ENCODE data around the gene CNGA2. TPM values are rescaled to one million over a fixed set of nuclear protein-coding genes. Genes with fewer than 3 reads are reported as not detected.

Gene CNGA2
- total RNA-seq, 1 experiment from 2014 or later = not detected

DNA sequence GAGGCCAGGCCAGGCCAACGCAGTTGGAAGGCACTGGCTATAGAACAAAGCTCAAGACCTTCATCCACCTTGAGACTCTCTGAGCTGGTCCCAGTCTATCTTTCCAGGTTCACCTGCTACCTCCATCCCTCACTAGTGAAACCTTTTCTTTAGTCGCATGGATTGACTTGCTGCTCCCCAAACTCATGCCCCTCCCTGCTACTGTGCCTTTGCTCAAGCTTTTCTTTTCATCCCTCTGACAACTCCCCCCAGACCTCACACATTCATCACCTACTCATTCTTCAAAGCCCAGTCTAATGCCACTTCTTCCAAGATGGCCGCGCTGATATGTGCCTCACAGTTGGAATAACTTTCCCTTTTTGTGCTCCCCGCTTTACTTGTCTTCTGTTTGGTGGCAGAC lies 58.0 kb downstream of the CNGA2 start:
- intact Hi-C loops (cut with micrococcal nuclease) = no loop called here
- no peak overlapping the region for H3K4me3 ChIP-seq (replicated peaks in 1 of 2; ENCODE audit: low read depth in 1 of 2, low read length in 2 of 2)
- H3K9me3 ChIP-seq (ENCODE audit: control insufficient read depth in 1 of 2, insufficient read depth in 1 of 2, low read depth in 1 of 2, low read length in 2 of 2) = no peaks in the 10 kb centered on the region
- CTCF ChIA-PET = no interaction called here
- H3K9ac ChIP-seq (ENCODE audit: low read length) = no peak overlapping the region
- no TSS peak for BruUV-seq (replicated peaks)
- no peak for ATAC-seq
- H3K36me3 ChIP-seq (ENCODE audit: control insufficient read depth in 1 of 2, insufficient read depth in 2 of 2, low read length in 2 of 2) = no peaks in the 10 kb centered on the region
- RAD21 ChIA-PET (ENCODE audit: low non-redundant PET in 1 of 2, low total read pairs in 2 of 2, uncharacterized antibody in 2 of 2, unreplicated experiment in 2 of 2) = no interaction called here
- DNase-seq (ENCODE audit: low read depth, low spot score) = no peak
- H3K79me2 ChIP-seq (ENCODE audit: insufficient read depth, low read length) = no peaks in the 10 kb centered on the region
- H3K27ac ChIP-seq (ENCODE audit: low read depth, low read length) = no peak overlapping the region
- no peak for TF ChIP-seq POLR2A (IDR thresholded peaks at IDR 0.05; ENCODE audit: borderline replicate concordance, extremely low read depth, insufficient read depth, insufficient read length)
- no peak for TF ChIP-seq CEBPB (IDR thresholded peaks at IDR 0.05; ENCODE audit: low read depth)
- no peak for TF ChIP-seq JUND (IDR thresholded peaks at IDR 0.05)
- TF ChIP-seq SRF (IDR thresholded peaks at IDR 0.05; ENCODE audit: low read depth) = no peak
- no peak for TF ChIP-seq POLR2AphosphoS5 (IDR thresholded peaks at IDR 0.05; ENCODE audit: low read depth, low read length)
- TF ChIP-seq ELF1 (IDR thresholded peaks at IDR 0.05; ENCODE audit: borderline replicate concordance, low read depth) = no peak
- TF ChIP-seq TCF7L2 (IDR thresholded peaks at IDR 0.05; ENCODE audit: borderline replicate concordance, extremely low read depth, insufficient read depth, insufficient read length) = no peak
- no peak for TF ChIP-seq ZBTB33 (IDR thresholded peaks at IDR 0.05; ENCODE audit: extremely low read depth, insufficient replicate concordance, low read length)
- H3K27me3 ChIP-seq (ENCODE audit: insufficient read depth, low read length) = peaks cover 20% of the 10 kb centered on the region; the same call in 1 of the 2 replicates
- POLR2A ChIA-PET = no interaction called here
- no peaks in the 10 kb centered on the region for H3K9me2 ChIP-seq (ENCODE audit: insufficient read depth)
- no peak overlapping the region for H3K4me2 ChIP-seq (ENCODE audit: low read length)
- no peaks in the 10 kb centered on the region; the same call in 1 of the 2 replicates for H4K20me1 ChIP-seq (ENCODE audit: insufficient read depth)
- H2AFZ ChIP-seq (ENCODE audit: low read depth, low read length, poor library complexity, severe bottlenecking) = no peak overlapping the region
- H3K4me1 ChIP-seq (ENCODE audit: control insufficient read depth in 1 of 2, insufficient read depth in 2 of 2, low read length in 2 of 2) = peaks cover 3 to 9% of the 10 kb centered on the region in 2 experiments; a peak in 2 of 4 replicates

- intact Hi-C loops (cut with micrococcal nuclease) = no loop called here
- H3K27ac ChIP-seq (ENCODE audit: low read depth, low read length) = no peak overlapping the region
- H3K27me3 ChIP-seq (ENCODE audit: insufficient read depth, low read length) = peaks cover 20% of the 10 kb centered on the region; the same call in 1 of the 2 replicates
- ATAC-seq (no peak), DNase-seq (ENCODE audit: low read depth, low spot score) (no peak)
- RAD21 ChIA-PET (ENCODE audit: low non-redundant PET in 1 of 2, low total read pairs in 2 of 2, uncharacterized antibody in 2 of 2, unreplicated experiment in 2 of 2) = no interaction called here
- H2AFZ ChIP-seq (ENCODE audit: low read depth, low read length, poor library complexity, severe bottlenecking) = no peak overlapping the region
- BruUV-seq (replicated peaks) = no TSS peak
- POLR2A ChIA-PET = no interaction called here
- H3K4me3 ChIP-seq (replicated peaks in 1 of 2; ENCODE audit: low read depth in 1 of 2, low read length in 2 of 2) = no peak overlapping the region
- no peaks in the 10 kb centered on the region for H3K9me3 ChIP-seq (ENCODE audit: control insufficient read depth in 1 of 2, insufficient read depth in 1 of 2, low read depth in 1 of 2, low read length in 2 of 2)
- H3K36me3 ChIP-seq (ENCODE audit: control insufficient read depth in 1 of 2, insufficient read depth in 2 of 2, low read length in 2 of 2) = no peaks in the 10 kb centered on the region
- TF ChIP-seq CEBPB (IDR thresholded peaks at IDR 0.05; ENCODE audit: low read depth) = no peak
- no peak for TF ChIP-seq ZBTB33 (IDR thresholded peaks at IDR 0.05; ENCODE audit: extremely low read depth, insufficient replicate concordance, low read length)
- TF ChIP-seq ZFX (IDR thresholded peaks at IDR 0.05) = no peak
- TF ChIP-seq ZNF274 (IDR thresholded peaks at IDR 0.05; ENCODE audit: low read depth, low read length) = no peak
- no peak for TF ChIP-seq SIN3A (IDR thresholded peaks at IDR 0.05; ENCODE audit: low read depth)
- no peak overlapping the region for H3K9ac ChIP-seq (ENCODE audit: low read length)
- H3K9me2 ChIP-seq (ENCODE audit: insufficient read depth) = no peaks in the 10 kb centered on the region
- no peak overlapping the region for H3K4me2 ChIP-seq (ENCODE audit: low read length)
- peaks cover 3 to 9% of the 10 kb centered on the region in 2 experiments; a peak in 2 of 4 replicates for H3K4me1 ChIP-seq (ENCODE audit: control insufficient read depth in 1 of 2, insufficient read depth in 2 of 2, low read length in 2 of 2)
- CTCF ChIA-PET = no interaction called here
- no peaks in the 10 kb centered on the region for H4K20me1 ChIP-seq (ENCODE audit: insufficient read depth)
- no peaks in the 10 kb centered on the region for H3K79me2 ChIP-seq (ENCODE audit: insufficient read depth, low read length)
Observed at GRCh38 chrX:151793886-151794285, 59.3 kb downstream of the CNGA2 start.
